OCI-LY1 (cell line): ENCODE results near the gene PAX5.

Experiments
- H2AFZ ChIP-seq: fragments of 200-600 bp; sonication (generic), shearing (Covaris generic); 2 replicates; pipeline ENCODE4 v1.6.0; 2014; ENCODE audit warnings: antibody characterized with exemption, mild to moderate bottlenecking, low read length
- H3F3A ChIP-seq: fragments of 200-600 bp; sonication (generic), shearing (Covaris generic); 2 replicates; pipeline ENCODE4 v1.6.0; 2014; ENCODE audit warnings: mild to moderate bottlenecking, antibody characterized with exemption, low read length, moderate library complexity; ENCODE audit not compliant: insufficient read depth
- H3K27ac ChIP-seq: fragments of 200-600 bp; sonication (generic); 2 replicates; pipeline ENCODE4 v1.5.1; 2014; ENCODE audit warnings: low read length, mixed run types, mild to moderate bottlenecking, low read depth; ENCODE audit not compliant: poor library complexity, severe bottlenecking
- H3K27me3 ChIP-seq: fragments of 200-600 bp; sonication (generic); 2 replicates; pipeline ENCODE4 v1.6.0; 2014; ENCODE audit warnings: antibody characterized with exemption, mild to moderate bottlenecking, low read length, moderate library complexity; ENCODE audit not compliant: insufficient read depth
- H3K36me3 ChIP-seq: fragments of 200-600 bp; sonication (generic); 2 replicates; pipeline ENCODE4 v1.6.1; 2014; ENCODE audit warnings: mild to moderate bottlenecking, antibody characterized with exemption, low read length, moderate library complexity, mixed read lengths; ENCODE audit not compliant: insufficient read depth
- H3K4me1 ChIP-seq: fragments of 200-600 bp; sonication (generic); 2 replicates; pipeline ENCODE4 v1.5.1; 2014; ENCODE audit warnings: mild to moderate bottlenecking, low read length, moderate library complexity; ENCODE audit not compliant: insufficient read depth, severe bottlenecking
- H3K4me2 ChIP-seq: fragments of 200-600 bp; sonication (generic), shearing (Covaris generic); 2 replicates; pipeline ENCODE4 v1.6.1; 2014; ENCODE audit warnings: low read length
- H3K4me3 ChIP-seq: fragments of 200-600 bp; sonication (generic); 2 replicates; pipeline ENCODE4 v1.5.1; 2014; ENCODE audit warnings: low read length, low read depth, mild to moderate bottlenecking, mixed read lengths; ENCODE audit not compliant: poor library complexity, severe bottlenecking
- H3K79me2 ChIP-seq: fragments of 200-600 bp; shearing (Covaris generic); 2 replicates; pipeline ENCODE4 v1.6.1; 2016; ENCODE audit warnings: mixed run types, low read length, mixed read lengths; ENCODE audit not compliant: insufficient read depth
- H3K9ac ChIP-seq: fragments of 200-600 bp; sonication (generic), shearing (Covaris generic); 2 replicates; pipeline ENCODE4 v1.6.1; 2014; ENCODE audit warnings: mild to moderate bottlenecking, low read length, mixed read lengths
- H3K9me2 ChIP-seq: fragments of 200-600 bp; sonication (generic), shearing (Covaris generic); 2 replicates; pipeline ENCODE4 v1.6.1; 2014; ENCODE audit warnings: low read depth, mild to moderate bottlenecking, low read length, mixed read lengths
- H3K9me3 ChIP-seq: fragments of 200-600 bp; shearing (Covaris generic); 2 replicates; pipeline ENCODE4 v1.6.1; 2014; ENCODE audit warnings: low read length, mixed read lengths
- H4K20me1 ChIP-seq: fragments of 200-600 bp; sonication (generic), shearing (Covaris generic); 2 replicates; pipeline ENCODE4 v1.6.0; 2016; ENCODE audit warnings: mild to moderate bottlenecking, low read length; ENCODE audit not compliant: insufficient read depth
- EZH2 ChIP-seq: fragments of 200-600 bp; sonication (generic), shearing (Covaris generic); IDR thresholded peaks from 2 replicates; pipeline ENCODE4 v1.8.0; 2017; ENCODE audit warnings: borderline replicate concordance, mixed run types, mild to moderate bottlenecking, antibody characterized with exemption, low read length, moderate library complexity, mixed read lengths
- TF ChIP-seq, protein P1 (sequence below): fragments of 200-600 bp; sonication (generic), shearing (Covaris generic); IDR thresholded peaks from 2 replicates; pipeline ENCODE4 v1.5.1; 2017; ENCODE audit warnings: mild to moderate bottlenecking, antibody characterized with exemption, low read length, moderate library complexity, mixed read lengths

PAX5 gene

DNA sequence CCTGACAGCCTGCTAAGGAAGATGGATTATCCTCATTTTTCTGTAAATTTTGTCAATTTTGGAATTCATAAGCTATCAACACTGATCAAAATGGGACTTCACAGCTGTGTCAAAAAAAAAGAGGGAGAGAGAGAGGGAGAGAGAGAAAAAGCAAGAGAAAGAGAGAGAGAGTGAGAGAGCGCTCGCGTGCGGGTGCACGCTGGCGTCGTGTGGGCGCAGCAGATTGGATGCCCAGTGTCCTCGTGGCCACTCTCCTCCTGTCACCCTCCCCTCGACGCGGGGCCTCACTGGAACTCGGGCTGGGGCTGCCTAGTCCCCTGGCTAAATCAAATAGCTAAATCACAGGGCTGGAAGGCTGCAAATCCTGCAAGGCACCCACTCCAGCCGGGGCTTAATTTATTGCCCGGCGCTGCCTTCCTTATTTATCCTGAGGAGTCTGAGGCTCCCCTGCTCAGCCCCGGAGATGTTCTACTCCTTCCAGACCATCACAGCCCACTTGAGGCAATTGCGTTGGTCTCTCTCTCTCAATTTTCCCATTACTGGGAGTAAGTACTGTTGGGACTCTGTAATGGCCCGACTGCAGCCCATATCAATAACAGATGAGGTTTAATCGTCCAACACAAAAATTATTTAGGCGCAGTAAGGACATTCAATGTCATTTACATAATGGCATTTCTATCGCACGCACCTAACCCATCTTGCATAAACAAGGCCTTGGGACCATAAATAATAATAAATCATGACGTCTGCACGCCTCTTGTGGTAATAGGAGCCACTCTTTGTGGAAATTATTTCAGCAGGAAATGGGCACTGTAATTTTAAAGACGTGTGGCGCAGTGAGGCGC, 94.2 kb downstream of the PAX5 start:
- Histone ChIP-seq H3K9ac (no peak overlapping the region), H3K4me1 (peaks cover 27% of the 10 kb centered on the region), H3K27me3 (no peaks in the 10 kb centered on the region), H3K9me2 (no peaks in the 10 kb centered on the region), H3K9me3 (no peaks in the 10 kb centered on the region), H4K20me1 (no peaks in the 10 kb centered on the region), H3K27ac (no peak overlapping the region), H3K4me2 (no peak overlapping the region), H3K79me2 (no peaks in the 10 kb centered on the region), H3K36me3 (peaks cover 88% of the 10 kb centered on the region), H3K4me3 (no peak overlapping the region), H2AFZ (no peak overlapping the region), H3F3A (no peaks in the 10 kb centered on the region)
- TF ChIP-seq EZH2, result no peak
- TF ChIP-seq, protein P1, sequence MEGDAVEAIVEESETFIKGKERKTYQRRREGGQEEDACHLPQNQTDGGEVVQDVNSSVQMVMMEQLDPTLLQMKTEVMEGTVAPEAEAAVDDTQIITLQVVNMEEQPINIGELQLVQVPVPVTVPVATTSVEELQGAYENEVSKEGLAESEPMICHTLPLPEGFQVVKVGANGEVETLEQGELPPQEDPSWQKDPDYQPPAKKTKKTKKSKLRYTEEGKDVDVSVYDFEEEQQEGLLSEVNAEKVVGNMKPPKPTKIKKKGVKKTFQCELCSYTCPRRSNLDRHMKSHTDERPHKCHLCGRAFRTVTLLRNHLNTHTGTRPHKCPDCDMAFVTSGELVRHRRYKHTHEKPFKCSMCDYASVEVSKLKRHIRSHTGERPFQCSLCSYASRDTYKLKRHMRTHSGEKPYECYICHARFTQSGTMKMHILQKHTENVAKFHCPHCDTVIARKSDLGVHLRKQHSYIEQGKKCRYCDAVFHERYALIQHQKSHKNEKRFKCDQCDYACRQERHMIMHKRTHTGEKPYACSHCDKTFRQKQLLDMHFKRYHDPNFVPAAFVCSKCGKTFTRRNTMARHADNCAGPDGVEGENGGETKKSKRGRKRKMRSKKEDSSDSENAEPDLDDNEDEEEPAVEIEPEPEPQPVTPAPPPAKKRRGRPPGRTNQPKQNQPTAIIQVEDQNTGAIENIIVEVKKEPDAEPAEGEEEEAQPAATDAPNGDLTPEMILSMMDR, result no peak

DNA sequence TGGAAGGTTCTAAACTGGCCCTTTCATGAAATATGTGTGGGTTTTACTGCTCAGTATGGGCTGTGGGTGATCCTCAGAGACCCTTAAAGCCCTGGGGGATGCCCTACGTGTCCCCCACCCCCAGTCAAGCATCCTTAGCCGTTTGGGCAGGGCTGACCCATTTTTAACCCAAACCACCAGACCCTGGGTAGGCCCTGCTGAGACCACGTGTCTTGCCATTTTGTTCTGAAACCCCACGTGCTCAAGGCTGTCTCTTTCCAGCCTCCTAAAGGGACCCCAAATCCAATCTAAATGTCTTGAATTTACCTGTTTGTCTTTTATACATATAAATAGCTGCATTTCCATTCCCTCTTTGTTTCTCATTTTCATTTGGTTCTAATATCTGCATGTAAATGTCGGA, 94.9 kb downstream of the PAX5 start:
- Histone ChIP-seq H3F3A (no peaks in the 10 kb centered on the region), H3K79me2 (no peaks in the 10 kb centered on the region), H2AFZ (no peak overlapping the region), H3K9ac (no peak overlapping the region), H3K4me2 (no peak overlapping the region), H3K9me2 (no peaks in the 10 kb centered on the region), H3K27ac (no peak overlapping the region), H3K4me1 (peaks cover 27% of the 10 kb centered on the region), H3K4me3 (no peak overlapping the region), H3K27me3 (no peaks in the 10 kb centered on the region), H3K36me3 (peaks cover 88% of the 10 kb centered on the region), H3K9me3 (no peaks in the 10 kb centered on the region), H4K20me1 (no peaks in the 10 kb centered on the region)
- TF ChIP-seq EZH2, result no peak
- TF ChIP-seq, protein P1, result no peak

DNA sequence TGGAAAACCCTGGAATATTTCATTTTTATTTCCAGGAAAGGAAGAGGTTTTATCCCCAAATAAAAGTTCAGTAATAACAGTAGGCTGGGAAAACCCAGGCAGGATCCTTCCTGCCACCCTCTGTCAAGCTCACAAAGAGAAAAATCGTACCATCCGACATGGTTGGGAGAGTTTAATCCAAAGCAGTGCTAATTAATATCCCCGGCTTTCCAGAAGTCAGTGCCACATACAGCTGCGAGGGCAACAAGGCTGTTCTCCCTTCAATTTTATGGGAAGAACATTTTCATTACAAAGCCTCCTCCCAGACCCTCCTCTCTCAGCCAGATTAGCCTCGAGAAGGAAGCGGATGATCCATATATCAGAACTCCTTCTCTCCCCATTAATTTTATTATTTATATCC, 95.5 kb downstream of the PAX5 start:
- Histone ChIP-seq H3K4me2 (no peak overlapping the region), H3F3A (no peaks in the 10 kb centered on the region), H3K4me1 (peaks cover 27% of the 10 kb centered on the region), H3K9me2 (no peaks in the 10 kb centered on the region), H4K20me1 (no peaks in the 10 kb centered on the region), H3K27me3 (no peaks in the 10 kb centered on the region), H3K36me3 (peaks cover 90% of the 10 kb centered on the region), H3K79me2 (no peaks in the 10 kb centered on the region), H3K9me3 (no peaks in the 10 kb centered on the region), H3K27ac (no peak overlapping the region), H2AFZ (no peak overlapping the region), H3K4me3 (no peak overlapping the region), H3K9ac (no peak overlapping the region)
- TF ChIP-seq, protein P1, result no peak
- no peak for TF ChIP-seq EZH2
